Endothelial cell (in vitro differentiated cells): Measurements from ENCODE around the gene HIGD1C. TPM values are rescaled to one million over a fixed set of nuclear protein-coding genes. Genes with fewer than 3 reads are reported as not detected.
"Not testable (repeated sequence)": the region's sequence is repeated elsewhere in the genome, so short reads cannot be mapped to it uniquely, and the experiment has no call there.

Source experiments
- DNase-seq: peaks from one replicate; pipeline ENCODE4 v3.0.0; 2021; ENCODE audit warnings: low spot score
- H3K27ac Mint-ChIP-seq: one replicate; pipeline ENCODE4 v1.8.0; 2021; ENCODE audit warnings: mixed read lengths, inconsistent platforms; ENCODE audit not compliant: unreplicated experiment
- H3K27me3 Mint-ChIP-seq: one replicate; pipeline ENCODE4 v1.8.0; 2021; ENCODE audit warnings: mild to moderate bottlenecking, moderate library complexity, mixed read lengths, inconsistent platforms; ENCODE audit not compliant: unreplicated experiment
- H3K36me3 Mint-ChIP-seq: one replicate; pipeline ENCODE4 v1.8.0; 2021; ENCODE audit warnings: mild to moderate bottlenecking, low read depth, mixed read lengths, inconsistent platforms; ENCODE audit not compliant: unreplicated experiment
- H3K4me1 Mint-ChIP-seq: one replicate; pipeline ENCODE4 v1.8.0; 2021; ENCODE audit warnings: mild to moderate bottlenecking, mixed read lengths, inconsistent platforms; ENCODE audit not compliant: unreplicated experiment
- H3K4me3 Mint-ChIP-seq: one replicate; pipeline ENCODE4 v1.8.0; 2021; ENCODE audit warnings: mild to moderate bottlenecking, mixed read lengths, inconsistent platforms; ENCODE audit not compliant: unreplicated experiment
- H3K9me3 Mint-ChIP-seq: one replicate; pipeline ENCODE4 v1.8.0; 2021; ENCODE audit warnings: mixed read lengths, inconsistent platforms; ENCODE audit not compliant: unreplicated experiment
- CTCF ChIP-seq: fragments of 200-600 bp; sonication (generic); IDR thresholded peaks from one replicate; pipeline ENCODE4 v1.5.0; 2021; ENCODE audit warnings: antibody characterized with exemption; ENCODE audit not compliant: unreplicated experiment
- total RNA-seq: library from RNA; stranded (reverse); fragmentation: NEBNext Ultra II Directional; extraction: Animal tissue kit (Norgen Biotek cat#: 25700); gene quantifications from one replicate; pipeline ENCODE4 v1.2.1, GENCODE V29; 2021; ENCODE audit not compliant: unreplicated experiment

The HIGD1C gene
- total RNA-seq, 1 donor from 2014 or later, result not detected

GRCh38 chr12:50924439-50925341, 27.7 kb upstream of the HIGD1C start:
- Mint-ChIP-seq H3K36me3 (peaks cover 7% of the 10 kb centered on the region), H3K27ac (peak overlapping the region; percentile 99), H3K4me1 (peaks cover 38% of the 10 kb centered on the region), H3K9me3 (no peaks in the 10 kb centered on the region), H3K4me3 (peak overlapping the region; percentile 83), H3K27me3 (no peaks in the 10 kb centered on the region)
- peak; percentile 29 for DNase-seq
- no peak for TF ChIP-seq CTCF

- Mint-ChIP-seq H3K4me3 (peak overlapping the region; percentile 83), H3K9me3 (no peaks in the 10 kb centered on the region), H3K4me1 (peaks cover 38% of the 10 kb centered on the region), H3K27ac (no peak overlapping the region), H3K27me3 (no peaks in the 10 kb centered on the region), H3K36me3 (peaks cover 8% of the 10 kb centered on the region)
- no peak for TF ChIP-seq CTCF
- no peak for DNase-seq
Observed at GRCh38 chr12:50925342-50925651, 27.0 kb upstream of the HIGD1C start.

- TF ChIP-seq CTCF, result no peak
- Mint-ChIP-seq H3K4me1 (peaks cover 38% of the 10 kb centered on the region), H3K27ac (no peak overlapping the region), H3K4me3 (no peak overlapping the region), H3K27me3 (no peaks in the 10 kb centered on the region), H3K36me3 (peaks cover 8% of the 10 kb centered on the region), H3K9me3 (no peaks in the 10 kb centered on the region)
- no peak for DNase-seq
Observed at GRCh38 chr12:50925920-50926319, 26.4 kb upstream of the HIGD1C start.

GRCh38 chr12:50926415-50926814, 25.9 kb upstream of the HIGD1C start:
- no peak for TF ChIP-seq CTCF
- H3K4me1 Mint-ChIP-seq, result peaks cover 38% of the 10 kb centered on the region
- peaks cover 8% of the 10 kb centered on the region for H3K36me3 Mint-ChIP-seq
- H3K4me3 Mint-ChIP-seq, result no peak overlapping the region
- no peak for DNase-seq
- no peaks in the 10 kb centered on the region for H3K9me3 Mint-ChIP-seq
- H3K27me3 Mint-ChIP-seq, result no peaks in the 10 kb centered on the region
- no peak overlapping the region for H3K27ac Mint-ChIP-seq

- H3K9me3 Mint-ChIP-seq, H3K4me3 Mint-ChIP-seq, H3K27ac Mint-ChIP-seq, DNase-seq, H3K27me3 Mint-ChIP-seq, H3K36me3 Mint-ChIP-seq: not testable (repeated sequence)
- peaks cover 38% of the 10 kb centered on the region for H3K4me1 Mint-ChIP-seq
Observed at GRCh38 chr12:50926932-50927331, 25.4 kb upstream of the HIGD1C start.
